ENCODE results near the gene MCM9.

MCM9 gene

DNA sequence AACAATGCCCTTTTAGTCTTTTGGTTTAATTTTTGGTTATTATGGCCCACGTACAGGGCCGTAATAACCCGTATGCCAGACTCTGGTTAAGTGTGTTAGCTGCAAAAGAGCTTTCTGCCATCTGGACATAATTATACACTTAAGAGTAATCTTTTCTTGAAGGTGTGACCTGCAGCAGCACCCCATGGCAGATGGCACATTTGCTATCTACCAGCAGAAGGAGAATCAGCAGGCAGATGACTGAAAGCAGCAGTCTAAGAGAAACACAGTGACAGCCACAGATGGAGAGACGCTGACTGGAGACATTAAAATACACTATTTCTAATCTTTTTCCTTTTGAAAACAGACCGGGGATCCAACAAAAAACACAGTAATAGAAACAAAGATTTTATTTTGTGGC, 22.3 kb downstream of the MCM9 start:
- no peak overlapping the region for H3K4me3 ChIP-seq (ENCODE audit: low read depth, low read length)
- DNase-seq (ENCODE audit: low read depth): no peak
- in situ Hi-C loops (cut with HindIII; ENCODE audit: low sequenced_read_pairs): no loop called here
- TF ChIP-seq, protein P1, sequence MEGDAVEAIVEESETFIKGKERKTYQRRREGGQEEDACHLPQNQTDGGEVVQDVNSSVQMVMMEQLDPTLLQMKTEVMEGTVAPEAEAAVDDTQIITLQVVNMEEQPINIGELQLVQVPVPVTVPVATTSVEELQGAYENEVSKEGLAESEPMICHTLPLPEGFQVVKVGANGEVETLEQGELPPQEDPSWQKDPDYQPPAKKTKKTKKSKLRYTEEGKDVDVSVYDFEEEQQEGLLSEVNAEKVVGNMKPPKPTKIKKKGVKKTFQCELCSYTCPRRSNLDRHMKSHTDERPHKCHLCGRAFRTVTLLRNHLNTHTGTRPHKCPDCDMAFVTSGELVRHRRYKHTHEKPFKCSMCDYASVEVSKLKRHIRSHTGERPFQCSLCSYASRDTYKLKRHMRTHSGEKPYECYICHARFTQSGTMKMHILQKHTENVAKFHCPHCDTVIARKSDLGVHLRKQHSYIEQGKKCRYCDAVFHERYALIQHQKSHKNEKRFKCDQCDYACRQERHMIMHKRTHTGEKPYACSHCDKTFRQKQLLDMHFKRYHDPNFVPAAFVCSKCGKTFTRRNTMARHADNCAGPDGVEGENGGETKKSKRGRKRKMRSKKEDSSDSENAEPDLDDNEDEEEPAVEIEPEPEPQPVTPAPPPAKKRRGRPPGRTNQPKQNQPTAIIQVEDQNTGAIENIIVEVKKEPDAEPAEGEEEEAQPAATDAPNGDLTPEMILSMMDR (IDR thresholded peaks at IDR 0.05; ENCODE audit: low read depth, low read length, missing control alignments): no peak

DNA sequence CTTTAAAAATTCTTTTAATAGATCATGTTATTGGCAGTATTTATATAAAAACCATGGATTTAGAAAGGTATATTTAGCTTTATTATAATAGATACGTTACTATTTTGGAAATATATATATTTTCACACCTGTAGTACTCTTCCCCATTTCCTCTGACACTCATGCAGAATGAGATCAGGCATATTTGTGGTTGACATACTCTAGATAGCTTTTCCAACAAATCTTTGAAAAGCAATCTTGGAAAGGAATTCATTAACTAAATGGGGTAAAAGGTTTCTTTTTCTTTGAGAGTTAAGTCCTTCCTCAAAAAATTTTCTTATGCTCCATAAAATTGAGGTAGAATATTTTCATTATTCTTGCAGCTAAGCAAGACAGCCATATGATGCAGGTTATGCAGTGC, 26.5 kb downstream of the MCM9 start:
- TF ChIP-seq, protein P1 (IDR thresholded peaks at IDR 0.05; ENCODE audit: low read depth, low read length, missing control alignments): no peak
- no peak for DNase-seq (ENCODE audit: low read depth)
- no peak overlapping the region for H3K4me3 ChIP-seq (ENCODE audit: low read depth, low read length)
- in situ Hi-C loops (cut with HindIII; ENCODE audit: low sequenced_read_pairs): no loop called here

DNA sequence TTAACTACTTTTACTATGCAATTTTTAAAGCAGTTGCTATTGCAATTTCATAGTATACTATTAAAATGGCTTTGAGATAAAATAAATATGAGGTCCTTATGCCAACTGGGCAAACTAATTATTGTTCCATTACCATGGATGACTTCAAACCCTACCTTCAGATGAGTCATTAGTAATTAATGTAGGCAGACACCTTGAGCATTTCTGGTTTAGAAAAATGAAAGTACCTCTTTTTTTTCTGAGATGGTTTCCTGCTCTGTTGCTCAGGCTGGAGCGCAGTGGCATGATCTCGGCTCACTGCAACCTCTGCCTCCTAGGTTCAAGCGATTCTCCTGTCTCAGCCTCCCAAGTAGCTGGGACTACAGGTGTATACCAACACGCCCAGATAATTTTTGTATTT, 29.1 kb downstream of the MCM9 start:
- TF ChIP-seq, protein P1 (IDR thresholded peaks at IDR 0.05; ENCODE audit: low read depth, low read length, missing control alignments): no peak
- no peak overlapping the region for H3K4me3 ChIP-seq (ENCODE audit: low read depth, low read length)
- DNase-seq (ENCODE audit: low read depth): no peak
- in situ Hi-C loops (cut with HindIII; ENCODE audit: low sequenced_read_pairs): no loop called here

DNA sequence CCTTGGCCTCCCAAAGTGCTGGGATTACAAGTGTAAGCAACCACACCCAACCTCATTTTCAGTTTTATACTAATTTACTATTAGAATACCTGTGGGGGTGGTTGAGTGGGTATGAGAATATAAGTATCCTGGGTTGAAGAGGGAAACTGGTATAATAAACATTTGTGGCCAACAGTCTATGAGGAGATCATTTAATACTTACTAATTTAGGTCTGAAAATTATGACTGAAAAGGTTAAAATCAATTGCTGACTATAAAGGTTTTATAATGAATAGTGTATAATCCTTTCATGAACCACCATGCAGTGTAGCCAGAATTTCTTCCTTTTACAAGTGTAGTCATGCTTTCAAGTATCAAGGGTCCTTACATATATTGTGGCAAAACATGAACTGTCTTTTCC, 29.9 kb downstream of the MCM9 start:
- no peak for DNase-seq (ENCODE audit: low read depth)
- TF ChIP-seq, protein P1 (IDR thresholded peaks at IDR 0.05; ENCODE audit: low read depth, low read length, missing control alignments): no peak
- no peak overlapping the region for H3K4me3 ChIP-seq (ENCODE audit: low read depth, low read length)
- in situ Hi-C loops (cut with HindIII; ENCODE audit: low sequenced_read_pairs): no loop called here

DNA sequence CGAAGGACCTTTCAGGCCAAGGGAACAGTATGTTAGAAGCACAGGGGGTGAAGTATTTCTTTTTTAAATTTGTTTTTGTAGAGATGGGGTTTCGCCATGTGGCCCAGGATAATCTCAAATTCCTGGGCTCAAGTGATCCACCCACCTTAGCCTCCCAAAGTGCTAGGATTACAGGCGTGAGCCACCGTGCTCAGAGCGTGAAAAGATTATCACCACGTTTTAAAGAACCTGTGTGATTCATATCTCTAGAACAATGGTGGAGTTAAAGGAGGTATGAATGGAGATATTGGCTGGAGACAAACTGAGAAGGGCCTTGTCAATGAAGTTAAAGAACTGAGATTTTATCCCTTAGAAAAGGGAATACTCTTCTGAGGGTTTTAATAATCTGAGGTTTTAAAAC, 31.3 kb downstream of the MCM9 start:
- no peak for DNase-seq (ENCODE audit: low read depth)
- in situ Hi-C loops (cut with HindIII; ENCODE audit: low sequenced_read_pairs): no loop called here
- TF ChIP-seq, protein P1 (IDR thresholded peaks at IDR 0.05; ENCODE audit: low read depth, low read length, missing control alignments): no peak
- H3K4me3 ChIP-seq (ENCODE audit: low read depth, low read length): no peak overlapping the region

DNA sequence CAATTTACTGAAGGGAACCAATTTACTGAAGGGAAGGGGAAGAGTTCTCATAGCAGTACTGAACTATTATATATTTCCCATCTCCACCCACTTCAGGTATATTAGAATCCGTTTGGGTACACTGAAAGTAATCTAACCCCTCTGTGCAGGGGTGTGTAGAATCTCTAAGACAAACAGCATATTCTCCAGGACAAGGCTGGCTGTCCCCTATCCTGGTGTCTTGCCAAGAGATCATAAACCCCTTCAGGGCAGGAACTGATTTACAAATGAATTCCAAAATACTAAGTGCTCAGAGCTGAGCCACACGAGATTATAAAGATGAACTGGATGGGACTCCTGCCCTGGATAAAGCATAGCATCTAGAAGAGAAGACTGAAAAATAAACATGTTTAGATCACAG, 31.8 kb downstream of the MCM9 start:
- in situ Hi-C loops (cut with HindIII; ENCODE audit: low sequenced_read_pairs): no loop called here
- TF ChIP-seq, protein P1 (IDR thresholded peaks at IDR 0.05; ENCODE audit: low read depth, low read length, missing control alignments): no peak
- DNase-seq (ENCODE audit: low read depth): no peak
- no peak overlapping the region for H3K4me3 ChIP-seq (ENCODE audit: low read depth, low read length)

DNA sequence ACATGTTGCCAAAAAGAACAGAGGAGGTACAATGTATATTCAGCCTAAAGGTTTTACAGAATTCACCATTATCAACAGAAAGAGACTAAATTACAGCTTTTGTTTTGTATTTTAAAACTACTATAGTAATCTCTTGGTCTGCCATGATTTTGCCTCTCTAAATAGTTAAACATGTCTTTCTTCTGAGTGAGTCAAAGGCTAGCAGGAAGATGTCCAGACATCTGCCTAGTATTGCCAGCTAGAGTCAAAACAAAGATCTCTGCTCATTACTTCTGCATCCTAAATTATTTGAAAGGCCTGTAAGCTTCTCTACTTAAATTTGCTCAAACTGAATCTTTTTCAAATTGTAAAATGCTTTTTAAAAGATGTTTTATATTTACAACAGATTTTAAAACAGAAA, 32.2 kb downstream of the MCM9 start:
- DNase-seq (ENCODE audit: low read depth): no peak
- in situ Hi-C loops (cut with HindIII; ENCODE audit: low sequenced_read_pairs): no loop called here
- TF ChIP-seq, protein P1 (IDR thresholded peaks at IDR 0.05; ENCODE audit: low read depth, low read length, missing control alignments): no peak
- H3K4me3 ChIP-seq (ENCODE audit: low read depth, low read length): no peak overlapping the region

Data from astrocyte of the cerebellum (primary cell).